HL-60 (cell line): ENCODE measurements around the gene KANTR.

ENCODE experiments used
- DNase-seq, 2 experiments: peaks; one replicate each; pipeline ENCODE4 v3.0.0-alpha.2; 2010 to 2020; ENCODE audit warnings: low read depth in 1 of 2, low spot score in 1 of 2
- H3K27ac ChIP-seq: fragments of 250-450 bp; sonication (Bioruptor Pico); replicated peaks from 2 replicates; pipeline ENCODE4 v1.5.1; 2020; ENCODE audit warnings: mild to moderate bottlenecking, moderate library complexity
- H3K27me3 ChIP-seq: fragments of 250-450 bp; sonication (Bioruptor Pico); 2 replicates; pipeline ENCODE4 v1.5.1; 2021; ENCODE audit warnings: mild to moderate bottlenecking, moderate library complexity; ENCODE audit not compliant: insufficient read depth, poor library complexity, severe bottlenecking
- H3K4me3 ChIP-seq: replicated peaks from 2 replicates; pipeline ENCODE4 v1.5.1; 2011; ENCODE audit warnings: mild to moderate bottlenecking, control low read depth, low read length; ENCODE audit not compliant: insufficient read depth
- POLR2AphosphoS5 ChIP-seq: IDR thresholded peaks from 2 replicates; pipeline ENCODE4 v1.6.1; 2012; ENCODE audit warnings: low read depth
- REST ChIP-seq: IDR thresholded peaks from 2 replicates; pipeline ENCODE4 v1.6.1; 2012; ENCODE audit warnings: low read depth; ENCODE audit not compliant: insufficient replicate concordance
- SPI1 ChIP-seq: IDR thresholded peaks from 2 replicates; pipeline ENCODE4 v1.6.1; 2012; ENCODE audit warnings: low read depth, mild to moderate bottlenecking, borderline replicate concordance

Gene KANTR

GRCh38 chrX:53171356-53171755 lies 77.4 kb downstream of the KANTR start:
- DNase-seq: no peak
- Histone ChIP-seq H3K4me3 (no peak overlapping the region), H3K27me3 (no peaks in the 10 kb centered on the region), H3K27ac (no peak overlapping the region)
- TF ChIP-seq REST (no peak), POLR2AphosphoS5 (no peak), SPI1 (no peak)
